ENCODE data around the gene HAL. TPM values are rescaled to one million over a fixed set of nuclear protein-coding genes. Genes with fewer than 3 reads are reported as not detected.

Gene HAL
- total and polyA plus RNA-seq, 4 donors = 1.2 to 7.9 (median 4.2) TPM

GRCh38 chr12:95990136-95990535, 6.0 kb downstream of the HAL start:
- no peaks in the 10 kb centered on the region for H3K27me3 ChIP-seq (ENCODE audit: control insufficient read depth in 3 of 3, insufficient read depth in 3 of 3, low read length in 2 of 3)
- 89% methylated on average over 7 of the region's 7 CpGs for WGBS, 2 donors
- peaks cover 0 to 5% (median 0%) of the 10 kb centered on the region in 5 donors for H3K4me1 ChIP-seq (ENCODE audit: control insufficient read depth in 5 of 5, insufficient read depth in 5 of 5, low read length in 5 of 5)
- H3K27ac ChIP-seq (ENCODE audit: low read depth in 1 of 2, low read length in 1 of 2) = no peak overlapping the region
- no peak overlapping the region for H3K4me3 ChIP-seq
- DNase-seq (no peak), ATAC-seq (ENCODE audit: insufficient read depth, low FRiP score) (no peak)
- H3K36me3 ChIP-seq (ENCODE audit: control insufficient read depth in 4 of 4, insufficient read depth in 4 of 4, low read length in 4 of 4) = no peaks in the 10 kb centered on the region
- H3K9me3 ChIP-seq (ENCODE audit: control insufficient read depth in 4 of 4, insufficient read depth in 3 of 4, low read length in 3 of 4) = no peaks in the 10 kb centered on the region
- TF ChIP-seq CTCF (IDR thresholded peaks at IDR 0.05; ENCODE audit: control extremely low read depth, extremely low read depth) = no peak
- H3K9ac ChIP-seq (ENCODE audit: insufficient read depth in 1 of 2, low read length in 2 of 2) = no peak overlapping the region

GRCh38 chr12:95989504-95990123, 6.5 kb downstream of the HAL start:
- ATAC-seq (ENCODE audit: insufficient read depth, low FRiP score) (no peak), DNase-seq (peak in 1 of 3 donors; percentile 4)
- Histone ChIP-seq H3K4me3 (no peak overlapping the region), H3K9me3 (ENCODE audit: control insufficient read depth in 4 of 4, insufficient read depth in 3 of 4, low read length in 3 of 4) (no peaks in the 10 kb centered on the region), H3K4me1 (ENCODE audit: control insufficient read depth in 5 of 5, insufficient read depth in 5 of 5, low read length in 5 of 5) (peaks cover 0 to 5% (median 0%) of the 10 kb centered on the region in 5 donors), H3K27ac (ENCODE audit: low read depth in 1 of 2, low read length in 1 of 2) (no peak overlapping the region), H3K9ac (ENCODE audit: insufficient read depth in 1 of 2, low read length in 2 of 2) (no peak overlapping the region), H3K27me3 (ENCODE audit: control insufficient read depth in 3 of 3, insufficient read depth in 3 of 3, low read length in 2 of 3) (no peaks in the 10 kb centered on the region), H3K36me3 (ENCODE audit: control insufficient read depth in 4 of 4, insufficient read depth in 4 of 4, low read length in 4 of 4) (no peaks in the 10 kb centered on the region)
- no peak for TF ChIP-seq CTCF (IDR thresholded peaks at IDR 0.05; ENCODE audit: control extremely low read depth, extremely low read depth)
- 37 to 44% methylated on average over 4 of the region's 4 CpGs for WGBS, 2 donors

- ATAC-seq (ENCODE audit: insufficient read depth, low FRiP score) (no peak), DNase-seq (no peak)
- H3K4me1 ChIP-seq (ENCODE audit: control insufficient read depth in 5 of 5, insufficient read depth in 5 of 5, low read length in 5 of 5) = peaks cover 0 to 5% (median 0%) of the 10 kb centered on the region in 5 donors
- H3K36me3 ChIP-seq (ENCODE audit: control insufficient read depth in 4 of 4, insufficient read depth in 4 of 4, low read length in 4 of 4) = no peaks in the 10 kb centered on the region
- no peaks in the 10 kb centered on the region for H3K27me3 ChIP-seq (ENCODE audit: control insufficient read depth in 3 of 3, insufficient read depth in 3 of 3, low read length in 2 of 3)
- no peaks in the 10 kb centered on the region for H3K9me3 ChIP-seq (ENCODE audit: control insufficient read depth in 4 of 4, insufficient read depth in 3 of 4, low read length in 3 of 4)
- 79 to 80% methylated on average over 11 of the region's 11 CpGs for WGBS, 2 donors
- no peak overlapping the region for H3K27ac ChIP-seq (ENCODE audit: low read depth in 1 of 2, low read length in 1 of 2)
- no peak overlapping the region for H3K4me3 ChIP-seq
- no peak for TF ChIP-seq CTCF (IDR thresholded peaks at IDR 0.05; ENCODE audit: control extremely low read depth, extremely low read depth)
- H3K9ac ChIP-seq (ENCODE audit: insufficient read depth in 1 of 2, low read length in 2 of 2) = no peak overlapping the region
Measured at GRCh38 chr12:95988506-95989275, 7.5 kb downstream of the HAL start.

All from lung (tissue), 12 donors.